Keratinocyte (primary cell): ENCODE results near the gene CABP4. TPM values are rescaled to one million over a fixed set of nuclear protein-coding genes. Genes with fewer than 3 reads are reported as not detected.

Experiments used
- DNase-seq: peaks from one replicate; pipeline ENCODE4 v3.0.0-alpha.2; 2011; ENCODE audit warnings: low read depth, missing footprints, low spot score
- FAIRE-seq: peaks from 2 replicates; lab custom pipeline; 2011; peaks lifted over from hg19 to GRCh38; lab: Jason Lieb, UNC
- H2AFZ ChIP-seq: 2 replicates; pipeline ENCODE4 v1.6.0; 2012; ENCODE audit warnings: low read length, control low read depth, inconsistent platforms; ENCODE audit not compliant: control insufficient read depth
- H3K27ac ChIP-seq: 2 replicates; pipeline ENCODE4 v1.5.1; 2011; ENCODE audit warnings: low read length; ENCODE audit not compliant: control insufficient read depth, insufficient read depth
- H3K27me3 ChIP-seq: 3 replicates; pipeline ENCODE4 v1.6.0; 2011; ENCODE audit warnings: low read length; ENCODE audit not compliant: control insufficient read depth, insufficient read depth; ENCODE audit errors: extremely low read depth
- H3K36me3 ChIP-seq, 2 experiments: 2 replicates in 1 of 2; 3 replicates in 1 of 2; pipeline ENCODE4 v1.5.1; 2011; ENCODE audit warnings: low read length in 2 of 2, mild to moderate bottlenecking in 1 of 2; ENCODE audit not compliant: control insufficient read depth in 2 of 2, insufficient read depth in 2 of 2; ENCODE audit errors: extremely low read depth in 1 of 2
- H3K4me1 ChIP-seq: 3 replicates; pipeline ENCODE4 v1.5.1; 2011; ENCODE audit warnings: low read length; ENCODE audit not compliant: control insufficient read depth, insufficient read depth; ENCODE audit errors: extremely low read depth
- H3K4me2 ChIP-seq: 3 replicates; pipeline ENCODE4 v1.6.0; 2011; ENCODE audit warnings: low read depth, low read length; ENCODE audit not compliant: control insufficient read depth, insufficient read depth; ENCODE audit errors: extremely low read depth
- H3K4me3 ChIP-seq, 3 experiments: fragments of 200-600 bp in 1 of 3; sonication (generic) in 1 of 3; 2 replicates in 2 of 3; 3 replicates in 1 of 3; pipeline ENCODE4 v1.5.1; 2011 to 2016; ENCODE audit warnings: low read length in 3 of 3, mild to moderate bottlenecking in 3 of 3, control low read depth in 2 of 3, inconsistent platforms in 1 of 3, low read depth in 1 of 3, mixed read lengths in 1 of 3, mixed run types in 1 of 3, moderate library complexity in 1 of 3; ENCODE audit not compliant: control insufficient read depth in 2 of 3, insufficient read depth in 2 of 3; ENCODE audit errors: extremely low read depth in 1 of 3
- H3K79me2 ChIP-seq: 2 replicates; pipeline ENCODE4 v1.6.0; 2012; ENCODE audit warnings: low read length; ENCODE audit not compliant: control insufficient read depth, insufficient read depth
- H3K9ac ChIP-seq: 3 replicates; pipeline ENCODE4 v1.6.0; 2011; ENCODE audit warnings: low read length; ENCODE audit not compliant: control insufficient read depth, insufficient read depth; ENCODE audit errors: extremely low read depth
- H3K9me1 ChIP-seq: 3 replicates; pipeline ENCODE4 v1.6.0; 2011; ENCODE audit warnings: low read length; ENCODE audit not compliant: control insufficient read depth, insufficient read depth; ENCODE audit errors: extremely low read depth
- H3K9me3 ChIP-seq: 2 replicates; pipeline ENCODE4 v1.5.1; 2012; ENCODE audit warnings: low read depth, low read length; ENCODE audit not compliant: control insufficient read depth
- H4K20me1 ChIP-seq: 3 replicates; pipeline ENCODE4 v1.6.0; 2011; ENCODE audit warnings: low read length; ENCODE audit not compliant: control insufficient read depth, insufficient read depth; ENCODE audit errors: extremely low read depth
- CTCF ChIP-seq, 3 experiments: IDR thresholded peaks in 1 of 3; conservative IDR thresholded peaks in 1 of 3; optimal IDR thresholded peaks in 1 of 3; 2 replicates in 2 of 3; 3 replicates in 1 of 3; pipeline versions ENCODE3 to v1.5.1; 2011; ENCODE audit warnings: low read length in 3 of 3, mild to moderate bottlenecking in 3 of 3, moderate library complexity in 2 of 3, control low read depth in 1 of 3, inconsistent platforms in 1 of 3; ENCODE audit not compliant: insufficient read depth in 2 of 3; ENCODE audit errors: extremely low read depth in 1 of 3
- EZH2 ChIP-seq: IDR thresholded peaks from one replicate; pipeline ENCODE4 v1.6.1; 2012; ENCODE audit warnings: inconsistent platforms, mild to moderate bottlenecking, low read length, moderate library complexity
- dilution Hi-C: fragments of 300-500 bp; cut with MboI; formaldehyde crosslinking; loops from one replicate; pipeline ENCODE4 v1.7.0; 2020; ENCODE audit warnings: low sequenced_read_pairs; ENCODE audit not compliant: extremely low pct_ligation_motif_present
- polyA plus RNA-seq, 5 experiments: library from polyadenylated mRNA; depleted of rRNA in 3 of 5; stranded (reverse) in 3 of 5; stranded (forward) in 1 of 5; unstranded in 1 of 5; fragments of >200 nt; gene quantifications; 1 replicate in 1 of 5; 2 replicates in 3 of 5; 3 replicates in 1 of 5; pipeline versions ENCODE4 v1.2.1 to v1.2.3, GENCODE V29; 2011 to 2012; ENCODE audit warnings: missing spikeins in 2 of 5, low read depth in 1 of 5, low replicate concordance in 1 of 5

The CABP4 gene
- polyA plus RNA-seq, 1 donor (not counting 4 experiments of a cell fraction or from before 2014, with no cell fraction given), result not detected

- Histone ChIP-seq H3K27me3 (no peaks in the 10 kb centered on the region), H3K9me1 (no peaks in the 10 kb centered on the region), H3K4me2 (no peak overlapping the region), H3K79me2 (no peaks in the 10 kb centered on the region), H3K36me3 (no peaks in the 10 kb centered on the region), H4K20me1 (no peaks in the 10 kb centered on the region), H2AFZ (no peak overlapping the region), H3K9ac (no peak overlapping the region), H3K4me1 (no peaks in the 10 kb centered on the region), H3K27ac (no peak overlapping the region), H3K9me3 (no peaks in the 10 kb centered on the region), H3K4me3 (no peak overlapping the region)
- dilution Hi-C loops, result no loop called here
- TF ChIP-seq CTCF (optimal IDR thresholded peaks at IDR 0.05 in 1 of 3, IDR thresholded peaks at IDR 0.05 in 1 of 3, conservative IDR thresholded peaks at IDR 0.05 in 1 of 3; ENCODE audit: extremely low read depth in 1 of 3, insufficient read depth in 2 of 3, low read length in 3 of 3) (no peak), EZH2 (no peak)
- DNase-seq (no peak), FAIRE-seq (no peak)
Observed at GRCh38 chr11:67453816-67454732, 1.1 kb upstream of the CABP4 start.

GRCh38 chr11:67456068-67456705, 1.0 kb downstream of the CABP4 start:
- H3K9me3 ChIP-seq, result no peaks in the 10 kb centered on the region
- no peak overlapping the region for H3K9ac ChIP-seq
- FAIRE-seq, result no peak
- no peak overlapping the region for H3K27ac ChIP-seq
- H3K79me2 ChIP-seq, result no peaks in the 10 kb centered on the region
- H2AFZ ChIP-seq, result no peak overlapping the region
- no peaks in the 10 kb centered on the region for H4K20me1 ChIP-seq
- no peak for DNase-seq
- H3K36me3 ChIP-seq, result no peaks in the 10 kb centered on the region
- no peak overlapping the region for H3K4me3 ChIP-seq
- no peaks in the 10 kb centered on the region for H3K27me3 ChIP-seq
- dilution Hi-C loops, result no loop called here
- TF ChIP-seq CTCF (optimal IDR thresholded peaks at IDR 0.05 in 1 of 3, IDR thresholded peaks at IDR 0.05 in 1 of 3, conservative IDR thresholded peaks at IDR 0.05 in 1 of 3; ENCODE audit: extremely low read depth in 1 of 3, insufficient read depth in 2 of 3, low read length in 3 of 3), result no peak
- no peak for TF ChIP-seq EZH2
- H3K9me1 ChIP-seq, result no peaks in the 10 kb centered on the region
- peaks cover 2% of the 10 kb centered on the region for H3K4me1 ChIP-seq
- no peak overlapping the region for H3K4me2 ChIP-seq
